Measurements from ENCODE around the gene ASH1L.
"Not testable (repeated sequence)": the region's sequence is repeated elsewhere in the genome, so short reads cannot be mapped to it uniquely, and the experiment has no call there.

ASH1L gene

DNA sequence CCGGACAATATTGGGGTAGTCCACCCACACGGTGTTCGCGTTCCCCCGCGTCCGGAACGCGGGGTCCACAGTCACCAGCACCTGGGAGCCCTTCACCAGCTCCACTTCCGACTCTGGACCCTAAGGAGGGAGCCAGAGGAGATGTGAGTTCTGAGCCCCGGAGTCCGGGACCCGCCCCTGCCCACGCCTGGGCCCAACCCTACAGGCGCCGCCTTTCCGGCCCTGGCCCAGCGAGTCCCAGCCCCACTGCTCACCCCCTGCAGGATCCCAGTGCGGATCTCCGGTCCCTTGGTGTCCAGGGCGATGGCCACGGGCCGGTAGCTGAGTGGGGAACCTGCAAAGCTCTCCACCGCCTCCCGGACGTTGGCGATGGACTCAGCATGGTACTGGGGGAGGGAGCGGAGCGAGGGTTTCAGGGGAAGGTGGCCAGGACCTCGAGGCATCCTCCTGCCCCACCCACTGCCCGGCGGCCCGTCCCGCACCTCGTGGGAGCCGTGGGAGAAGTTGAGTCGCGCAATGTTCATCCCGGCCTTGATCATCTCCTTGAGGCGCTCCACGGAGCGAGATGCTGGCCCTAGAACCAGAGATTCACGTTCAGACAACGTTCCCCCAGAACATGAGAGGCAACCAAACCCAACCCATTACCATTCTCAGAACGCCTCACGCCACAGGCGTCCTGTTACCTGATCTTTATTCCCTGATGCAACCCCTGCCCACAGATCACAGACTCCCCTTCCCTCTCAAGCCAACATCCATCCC is 267.2 kb downstream of the ASH1L start:
- TF ChIP-seq, protein P1, sequence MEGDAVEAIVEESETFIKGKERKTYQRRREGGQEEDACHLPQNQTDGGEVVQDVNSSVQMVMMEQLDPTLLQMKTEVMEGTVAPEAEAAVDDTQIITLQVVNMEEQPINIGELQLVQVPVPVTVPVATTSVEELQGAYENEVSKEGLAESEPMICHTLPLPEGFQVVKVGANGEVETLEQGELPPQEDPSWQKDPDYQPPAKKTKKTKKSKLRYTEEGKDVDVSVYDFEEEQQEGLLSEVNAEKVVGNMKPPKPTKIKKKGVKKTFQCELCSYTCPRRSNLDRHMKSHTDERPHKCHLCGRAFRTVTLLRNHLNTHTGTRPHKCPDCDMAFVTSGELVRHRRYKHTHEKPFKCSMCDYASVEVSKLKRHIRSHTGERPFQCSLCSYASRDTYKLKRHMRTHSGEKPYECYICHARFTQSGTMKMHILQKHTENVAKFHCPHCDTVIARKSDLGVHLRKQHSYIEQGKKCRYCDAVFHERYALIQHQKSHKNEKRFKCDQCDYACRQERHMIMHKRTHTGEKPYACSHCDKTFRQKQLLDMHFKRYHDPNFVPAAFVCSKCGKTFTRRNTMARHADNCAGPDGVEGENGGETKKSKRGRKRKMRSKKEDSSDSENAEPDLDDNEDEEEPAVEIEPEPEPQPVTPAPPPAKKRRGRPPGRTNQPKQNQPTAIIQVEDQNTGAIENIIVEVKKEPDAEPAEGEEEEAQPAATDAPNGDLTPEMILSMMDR (IDR thresholded peaks at IDR 0.05; ENCODE audit: insufficient read depth, low read depth, low read length, missing control alignments): no peak
- no peak overlapping the region for H3K4me3 ChIP-seq (ENCODE audit: low read depth, low read length)
- no peak for DNase-seq (ENCODE audit: low read depth)

DNA sequence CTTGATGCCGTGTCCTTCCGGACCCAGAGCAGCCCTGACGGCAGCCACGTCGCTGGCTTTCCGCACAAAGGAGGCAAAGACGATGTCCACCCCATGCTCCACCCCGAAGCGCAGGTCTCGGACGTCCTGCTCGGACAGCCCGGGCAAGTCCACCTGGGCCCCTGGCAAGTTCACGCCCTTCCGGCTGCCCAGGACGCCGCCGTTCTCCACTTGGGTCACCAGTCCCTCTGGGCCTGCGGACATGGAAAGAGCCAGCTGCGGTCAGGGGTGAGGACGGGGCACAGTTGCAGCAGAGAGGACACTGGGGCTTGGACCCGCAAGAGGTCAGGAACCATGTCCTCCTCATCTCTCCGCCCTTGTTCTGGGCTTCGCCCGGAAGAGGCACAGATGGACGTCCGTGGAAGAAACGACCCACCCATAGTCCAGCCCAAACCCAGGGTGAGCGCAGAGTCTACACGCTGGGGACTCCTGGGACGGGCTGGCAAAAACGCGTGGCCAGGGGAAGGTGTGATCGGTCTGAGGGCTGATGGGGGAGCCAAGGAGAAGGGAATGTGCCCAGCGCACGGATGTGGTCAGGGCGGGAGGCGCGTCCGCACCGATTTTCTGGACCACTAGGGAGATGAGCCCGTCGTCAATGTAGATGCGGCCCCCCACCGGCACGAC is 268.0 kb downstream of the ASH1L start:
- TF ChIP-seq, protein P1 (IDR thresholded peaks at IDR 0.05; ENCODE audit: insufficient read depth, low read depth, low read length, missing control alignments): no peak
- H3K4me3 ChIP-seq (ENCODE audit: low read depth, low read length): no peak overlapping the region
- DNase-seq (ENCODE audit: low read depth): no peak

- TF ChIP-seq, protein P1 (IDR thresholded peaks at IDR 0.05; ENCODE audit: insufficient read depth, low read depth, low read length, missing control alignments): no peak
- no peak for DNase-seq (ENCODE audit: low read depth)
Observed at GRCh38 chr1:155293086-155293749, 269.4 kb downstream of the ASH1L start.

DNA sequence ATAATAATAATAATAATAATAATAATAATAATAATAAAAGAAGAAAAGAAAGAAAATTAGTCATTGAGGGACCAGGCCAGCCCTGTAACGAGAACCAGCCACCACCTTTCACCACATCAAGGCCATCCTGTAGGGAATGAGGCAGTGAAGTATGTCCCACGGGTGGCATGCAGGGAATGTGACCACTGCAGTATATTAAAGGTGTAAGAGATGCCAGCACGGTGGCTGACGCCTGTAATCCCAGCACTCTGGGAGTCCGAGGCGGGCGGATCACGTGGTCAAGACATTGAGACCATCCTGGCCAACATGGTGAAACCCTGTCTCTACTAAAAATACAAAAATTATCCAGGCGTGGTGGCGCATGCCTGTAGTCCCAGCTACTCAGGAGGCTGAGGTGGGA is 271.6 kb downstream of the ASH1L start:
- H3K4me3 ChIP-seq (ENCODE audit: low read depth, low read length); DNase-seq (ENCODE audit: low read depth): not testable (repeated sequence)

More at GRCh38 chr1:155293086-155293749, 269.4 kb downstream of the ASH1L start:
- H3K4me3 ChIP-seq (ENCODE audit: low read depth, low read length): no peak overlapping the region

- no peak overlapping the region for H3K4me3 ChIP-seq (ENCODE audit: low read depth, low read length)
- DNase-seq (ENCODE audit: low read depth): no peak
- TF ChIP-seq, protein P1 (IDR thresholded peaks at IDR 0.05; ENCODE audit: insufficient read depth, low read depth, low read length, missing control alignments): no peak
Observed at GRCh38 chr1:155287987-155288543, 274.5 kb downstream of the ASH1L start.

- no peak overlapping the region for H3K4me3 ChIP-seq (ENCODE audit: low read depth, low read length)
- TF ChIP-seq, protein P1 (IDR thresholded peaks at IDR 0.05; ENCODE audit: insufficient read depth, low read depth, low read length, missing control alignments): no peak
- DNase-seq (ENCODE audit: low read depth): no peak
Observed at GRCh38 chr1:155286544-155286943, 276.1 kb downstream of the ASH1L start.

DNA sequence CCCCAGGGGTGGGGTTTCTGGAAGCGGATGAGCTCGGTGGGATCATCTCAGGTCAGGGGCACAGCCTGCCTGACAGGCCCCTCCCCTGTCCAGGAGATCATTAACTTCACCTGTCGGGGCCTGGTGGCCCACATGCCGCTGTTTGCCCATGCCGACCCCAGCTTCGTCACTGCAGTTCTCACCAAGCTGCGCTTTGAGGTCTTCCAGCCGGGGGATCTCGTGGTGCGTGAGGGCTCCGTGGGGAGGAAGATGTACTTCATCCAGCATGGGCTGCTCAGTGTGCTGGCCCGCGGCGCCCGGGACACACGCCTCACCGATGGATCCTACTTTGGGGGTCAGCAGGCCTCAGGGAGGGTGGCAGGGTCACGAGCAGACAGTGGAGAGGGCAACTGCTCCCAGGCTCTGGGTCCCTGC is 277.0 kb downstream of the ASH1L start:
- TF ChIP-seq, protein P1 (IDR thresholded peaks at IDR 0.05; ENCODE audit: insufficient read depth, low read depth, low read length, missing control alignments): no peak
- H3K4me3 ChIP-seq (ENCODE audit: low read depth, low read length): no peak overlapping the region
- no peak for DNase-seq (ENCODE audit: low read depth)
